GM10847 (cell line): ENCODE data around the gene SKA3.

Experiments used
- POLR2A ChIP-seq: IDR thresholded peaks from 2 replicates; pipeline ENCODE4 v1.6.1; 2011; ENCODE audit not compliant: insufficient read length; ENCODE audit errors: extremely low read depth

SKA3 gene

GRCh38 chr13:21118180-21118579, 58.2 kb downstream of the SKA3 start:
- no peak for TF ChIP-seq POLR2A

DNA sequence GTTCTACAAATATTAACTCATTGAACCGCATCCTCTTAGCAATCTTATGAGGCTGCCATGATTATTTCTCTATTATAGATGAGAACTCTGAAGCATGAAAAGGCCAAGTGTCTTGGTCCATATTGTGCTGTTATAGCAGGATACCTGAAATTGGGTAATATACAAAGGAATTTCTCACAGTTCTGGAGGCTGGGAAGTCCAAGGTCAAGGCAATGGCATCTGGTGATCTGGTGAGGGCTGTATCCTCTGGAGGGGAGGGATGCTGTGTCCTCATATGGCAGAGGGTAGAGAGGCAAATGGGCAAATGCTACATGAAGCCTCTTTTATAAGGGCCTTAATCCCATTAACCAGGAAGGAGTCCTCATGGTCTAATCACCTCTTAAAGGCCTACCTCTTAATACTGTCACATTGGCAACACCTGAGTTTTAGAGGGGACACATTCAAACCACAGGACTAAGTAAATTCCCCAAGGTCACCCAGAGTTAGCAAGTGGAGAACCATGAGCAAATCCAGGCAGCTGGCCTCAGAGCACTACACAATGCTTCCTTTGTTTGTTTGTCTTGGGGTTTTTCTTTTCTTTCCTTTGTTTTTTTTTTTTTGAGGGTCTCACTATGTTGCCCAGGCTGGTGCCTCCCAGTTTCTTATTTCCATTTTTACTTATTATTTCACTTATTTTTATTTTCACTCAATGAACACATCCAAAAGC, 59.1 kb downstream of the SKA3 start:
- no peak for TF ChIP-seq POLR2A

DNA sequence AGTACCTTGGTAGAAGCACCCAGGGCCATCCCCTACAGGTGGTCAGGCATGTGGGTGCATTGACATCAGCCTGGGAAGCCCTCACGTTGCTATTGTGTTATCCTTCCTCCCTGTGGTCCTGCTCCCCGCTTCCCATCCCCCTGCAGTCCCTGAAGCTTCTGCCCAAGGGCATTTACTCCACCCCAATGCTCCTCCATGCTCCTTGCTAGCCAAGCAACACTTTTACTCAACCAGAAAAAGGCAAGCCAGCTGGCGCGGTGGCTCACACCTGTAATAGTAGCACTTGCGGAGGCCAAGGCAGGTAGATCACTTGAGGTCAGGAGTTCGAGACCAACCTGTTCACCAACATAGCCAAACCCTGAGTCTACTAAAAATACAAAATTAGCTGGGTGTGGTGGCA, 60.2 kb downstream of the SKA3 start:
- no peak for TF ChIP-seq POLR2A

- TF ChIP-seq POLR2A: no peak
Observed at GRCh38 chr13:21115231-21115630, 61.1 kb downstream of the SKA3 start.

DNA sequence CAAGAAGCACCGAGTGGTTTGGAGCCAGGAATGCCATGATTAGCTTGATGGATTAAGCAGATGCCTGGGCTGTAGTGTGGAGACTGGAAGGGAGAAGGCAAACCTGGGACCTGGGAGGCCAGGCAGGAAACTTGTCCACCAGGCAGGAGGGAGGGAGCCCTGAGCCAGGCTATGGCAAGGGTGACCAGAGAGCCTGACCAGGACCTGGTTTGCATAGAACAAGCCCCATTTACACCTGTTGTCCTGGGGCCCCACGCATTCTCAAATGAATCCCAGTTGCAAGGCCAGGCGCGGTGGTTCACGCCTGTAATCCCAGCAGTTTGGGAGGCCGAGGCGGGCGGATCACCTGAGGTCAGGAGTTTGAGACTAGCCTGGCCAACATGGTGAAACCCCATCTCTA, 64.8 kb downstream of the SKA3 start:
- TF ChIP-seq POLR2A: no peak

GRCh38 chr13:21109168-21109567, 67.2 kb downstream of the SKA3 start:
- TF ChIP-seq POLR2A: no peak

DNA sequence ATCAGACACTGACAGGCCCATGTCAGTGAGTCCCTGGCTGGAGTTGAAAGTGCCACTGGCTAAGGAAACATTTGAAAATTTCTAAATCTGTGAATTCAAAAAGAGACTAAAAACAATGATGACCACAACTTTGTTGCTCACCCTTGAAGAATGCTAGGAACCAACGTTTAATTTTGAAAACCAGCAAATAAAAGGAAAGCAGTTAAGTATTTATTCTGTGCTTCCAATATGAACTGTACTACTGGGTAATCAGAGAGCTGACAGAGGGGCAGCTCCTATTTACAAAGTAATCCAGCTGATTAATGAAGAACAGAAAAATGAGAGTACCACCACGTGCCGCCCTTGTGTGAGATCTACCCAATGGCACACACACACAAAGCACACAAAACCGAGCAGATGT, 70.3 kb downstream of the SKA3 start:
- TF ChIP-seq POLR2A: no peak

- TF ChIP-seq POLR2A: no peak
Observed at GRCh38 chr13:21104199-21105019, 71.9 kb downstream of the SKA3 start.
